ENCODE data around the gene SEH1L. TPM values are rescaled to one million over a fixed set of nuclear protein-coding genes. Genes with fewer than 3 reads are reported as not detected.

Gene SEH1L
- total RNA-seq, 1 donor from 2014 or later, result 39.4 TPM

DNA sequence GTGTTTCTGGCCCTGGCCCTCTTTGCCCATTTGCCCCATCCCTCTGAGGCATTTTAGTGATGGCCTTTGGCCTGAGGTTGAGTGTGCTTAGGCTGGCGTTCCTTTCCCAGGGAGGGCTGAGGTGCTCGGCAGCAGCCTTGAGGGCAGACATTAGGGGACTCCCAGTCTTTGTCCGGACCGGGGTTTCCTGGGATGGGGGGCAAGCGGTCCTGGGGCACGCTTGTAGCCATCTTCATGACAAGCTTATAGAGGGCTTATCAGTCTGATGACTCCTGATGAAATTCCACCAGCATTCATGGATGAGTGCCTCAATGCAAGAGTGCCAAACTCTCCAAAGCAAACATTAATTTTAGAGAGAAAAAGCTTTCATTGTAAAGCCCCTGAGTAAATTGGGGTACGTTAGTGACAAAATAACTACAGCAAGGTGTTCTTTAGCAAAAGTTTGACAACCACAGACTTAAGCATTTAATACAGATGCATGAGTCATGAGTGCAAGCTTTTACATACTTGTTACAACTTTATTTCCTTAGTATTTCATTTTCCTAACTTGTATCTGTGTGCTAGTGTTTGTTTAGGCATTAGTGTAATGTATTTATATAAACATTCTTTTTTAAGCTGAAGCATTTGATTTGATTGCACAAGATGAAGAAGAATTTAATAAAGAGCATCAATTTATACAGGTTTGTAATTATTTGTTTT lies 89.0 kb downstream of the SEH1L start:
- Histone ChIP-seq H3K36me3 (ENCODE audit: control insufficient read depth, insufficient read depth, low read length) (peaks cover 1% of the 10 kb centered on the region), H3K27me3 (ENCODE audit: control insufficient read depth, insufficient read depth, low read length) (no peaks in the 10 kb centered on the region), H3K4me3 (ENCODE audit: low read depth, low read length) (no peak overlapping the region)
- DNase-seq (ENCODE audit: low read depth), result no peak
- TF ChIP-seq, protein P1, sequence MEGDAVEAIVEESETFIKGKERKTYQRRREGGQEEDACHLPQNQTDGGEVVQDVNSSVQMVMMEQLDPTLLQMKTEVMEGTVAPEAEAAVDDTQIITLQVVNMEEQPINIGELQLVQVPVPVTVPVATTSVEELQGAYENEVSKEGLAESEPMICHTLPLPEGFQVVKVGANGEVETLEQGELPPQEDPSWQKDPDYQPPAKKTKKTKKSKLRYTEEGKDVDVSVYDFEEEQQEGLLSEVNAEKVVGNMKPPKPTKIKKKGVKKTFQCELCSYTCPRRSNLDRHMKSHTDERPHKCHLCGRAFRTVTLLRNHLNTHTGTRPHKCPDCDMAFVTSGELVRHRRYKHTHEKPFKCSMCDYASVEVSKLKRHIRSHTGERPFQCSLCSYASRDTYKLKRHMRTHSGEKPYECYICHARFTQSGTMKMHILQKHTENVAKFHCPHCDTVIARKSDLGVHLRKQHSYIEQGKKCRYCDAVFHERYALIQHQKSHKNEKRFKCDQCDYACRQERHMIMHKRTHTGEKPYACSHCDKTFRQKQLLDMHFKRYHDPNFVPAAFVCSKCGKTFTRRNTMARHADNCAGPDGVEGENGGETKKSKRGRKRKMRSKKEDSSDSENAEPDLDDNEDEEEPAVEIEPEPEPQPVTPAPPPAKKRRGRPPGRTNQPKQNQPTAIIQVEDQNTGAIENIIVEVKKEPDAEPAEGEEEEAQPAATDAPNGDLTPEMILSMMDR (IDR thresholded peaks at IDR 0.05; ENCODE audit: insufficient read depth, low read length, poor library complexity, severe bottlenecking), result no peak

Other genes starting within 250 kb of the SEH1L start
- gene CEP76, start 245.3 kb upstream of the SEH1L start, total RNA-seq, result 3.7 and 7.6 TPM in 2 replicates
- gene PSMG2, start 245.0 kb upstream of the SEH1L start, total RNA-seq, result 80.6 and 82.2 TPM in 2 replicates
- gene PTPN2, start 63.8 kb upstream of the SEH1L start, total RNA-seq, result 28.2 and 38.5 TPM in 2 replicates
- 14.4 and 16.6 TPM in 2 replicates for gene CEP192, start 43.4 kb downstream of the SEH1L start, total RNA-seq

Data from kidney epithelial cell (primary cell).